ENCODE results near the gene GABRR1.

The GABRR1 gene

GRCh38 chr6:89216411-89216810 lies 747 bp downstream of the GABRR1 start:
- Histone ChIP-seq H3K27me3 (ENCODE audit: insufficient read depth, low read length, poor library complexity) (no peaks in the 10 kb centered on the region), H3K36me3 (ENCODE audit: insufficient read depth, low read length) (no peaks in the 10 kb centered on the region), H3K4me3 (ENCODE audit: low read depth in 1 of 2, low read length in 2 of 2) (no peak overlapping the region), H3K4me2 (ENCODE audit: insufficient read depth, low read length) (no peak overlapping the region), H3K27ac (ENCODE audit: low read length) (no peak overlapping the region), H2AFZ (ENCODE audit: low read depth, low read length) (no peak overlapping the region), H4K20me1 (ENCODE audit: insufficient read depth, low read length) (no peaks in the 10 kb centered on the region), H3K79me2 (ENCODE audit: insufficient read depth, low read length) (no peaks in the 10 kb centered on the region), H3K9me3 (ENCODE audit: insufficient read depth, low read length, severe bottlenecking) (no peaks in the 10 kb centered on the region), H3K9ac (ENCODE audit: low read depth, low read length) (no peak overlapping the region), H3K4me1 (ENCODE audit: insufficient read depth, low read length) (no peaks in the 10 kb centered on the region)
- DNase-seq (no peak), ATAC-seq (ENCODE audit: insufficient read depth, low read depth) (no peak)
- TF ChIP-seq CTCF (IDR thresholded peaks at IDR 0.05; ENCODE audit: borderline replicate concordance, extremely low read depth, low read length, poor library complexity, severe bottlenecking) (no peak), EZH2 (IDR thresholded peaks at IDR 0.05; ENCODE audit: borderline replicate concordance, low read depth, low read length, severe bottlenecking) (no peak)

GRCh38 chr6:89215391-89215790 lies 1.8 kb downstream of the GABRR1 start:
- no peak for ATAC-seq (ENCODE audit: insufficient read depth, low read depth)
- H2AFZ ChIP-seq (ENCODE audit: low read depth, low read length), result no peak overlapping the region

GRCh38 chr6:89214197-89214596 lies 3.0 kb downstream of the GABRR1 start:
- Histone ChIP-seq H2AFZ (ENCODE audit: low read depth, low read length) (no peak overlapping the region), H3K4me2 (ENCODE audit: insufficient read depth, low read length) (no peak overlapping the region), H3K4me1 (ENCODE audit: insufficient read depth, low read length) (no peaks in the 10 kb centered on the region), H3K9me3 (ENCODE audit: insufficient read depth, low read length, severe bottlenecking) (no peaks in the 10 kb centered on the region), H3K9ac (ENCODE audit: low read depth, low read length) (no peak overlapping the region), H3K27me3 (ENCODE audit: insufficient read depth, low read length, poor library complexity) (no peaks in the 10 kb centered on the region), H3K27ac (ENCODE audit: low read length) (no peak overlapping the region), H3K79me2 (ENCODE audit: insufficient read depth, low read length) (no peaks in the 10 kb centered on the region), H3K36me3 (ENCODE audit: insufficient read depth, low read length) (no peaks in the 10 kb centered on the region), H3K4me3 (ENCODE audit: low read depth in 1 of 2, low read length in 2 of 2) (no peak overlapping the region), H4K20me1 (ENCODE audit: insufficient read depth, low read length) (no peaks in the 10 kb centered on the region)
- ATAC-seq (ENCODE audit: insufficient read depth, low read depth) (no peak), DNase-seq (no peak)
- TF ChIP-seq EZH2 (IDR thresholded peaks at IDR 0.05; ENCODE audit: borderline replicate concordance, low read depth, low read length, severe bottlenecking), result no peak
- TF ChIP-seq CTCF (IDR thresholded peaks at IDR 0.05; ENCODE audit: borderline replicate concordance, extremely low read depth, low read length, poor library complexity, severe bottlenecking), result no peak

More at GRCh38 chr6:89215391-89215790, 1.8 kb downstream of the GABRR1 start:
- Histone ChIP-seq H4K20me1 (ENCODE audit: insufficient read depth, low read length) (no peaks in the 10 kb centered on the region), H3K4me3 (ENCODE audit: low read depth in 1 of 2, low read length in 2 of 2) (no peak overlapping the region), H3K9me3 (ENCODE audit: insufficient read depth, low read length, severe bottlenecking) (no peaks in the 10 kb centered on the region), H3K79me2 (ENCODE audit: insufficient read depth, low read length) (no peaks in the 10 kb centered on the region), H3K4me2 (ENCODE audit: insufficient read depth, low read length) (no peak overlapping the region), H3K36me3 (ENCODE audit: insufficient read depth, low read length) (no peaks in the 10 kb centered on the region), H3K27ac (ENCODE audit: low read length) (no peak overlapping the region), H3K9ac (ENCODE audit: low read depth, low read length) (no peak overlapping the region), H3K27me3 (ENCODE audit: insufficient read depth, low read length, poor library complexity) (no peaks in the 10 kb centered on the region), H3K4me1 (ENCODE audit: insufficient read depth, low read length) (no peaks in the 10 kb centered on the region)
- no peak for DNase-seq
- TF ChIP-seq EZH2 (IDR thresholded peaks at IDR 0.05; ENCODE audit: borderline replicate concordance, low read depth, low read length, severe bottlenecking) (no peak), CTCF (IDR thresholded peaks at IDR 0.05; ENCODE audit: borderline replicate concordance, extremely low read depth, low read length, poor library complexity, severe bottlenecking) (no peak)

GRCh38 chr6:89212472-89212871 lies 4.7 kb downstream of the GABRR1 start:
- no peaks in the 10 kb centered on the region for H4K20me1 ChIP-seq (ENCODE audit: insufficient read depth, low read length)
- H3K9ac ChIP-seq (ENCODE audit: low read depth, low read length), result no peak overlapping the region
- ATAC-seq (ENCODE audit: insufficient read depth, low read depth), result no peak
- no peak overlapping the region for H3K4me2 ChIP-seq (ENCODE audit: insufficient read depth, low read length)
- no peaks in the 10 kb centered on the region for H3K4me1 ChIP-seq (ENCODE audit: insufficient read depth, low read length)
- no peak for DNase-seq
- no peaks in the 10 kb centered on the region for H3K79me2 ChIP-seq (ENCODE audit: insufficient read depth, low read length)
- H3K27me3 ChIP-seq (ENCODE audit: insufficient read depth, low read length, poor library complexity), result no peaks in the 10 kb centered on the region
- H3K36me3 ChIP-seq (ENCODE audit: insufficient read depth, low read length), result no peaks in the 10 kb centered on the region
- TF ChIP-seq CTCF (IDR thresholded peaks at IDR 0.05; ENCODE audit: borderline replicate concordance, extremely low read depth, low read length, poor library complexity, severe bottlenecking) (no peak), EZH2 (IDR thresholded peaks at IDR 0.05; ENCODE audit: borderline replicate concordance, low read depth, low read length, severe bottlenecking) (no peak)
- H3K9me3 ChIP-seq (ENCODE audit: insufficient read depth, low read length, severe bottlenecking), result no peaks in the 10 kb centered on the region
- no peak overlapping the region for H2AFZ ChIP-seq (ENCODE audit: low read depth, low read length)
- H3K4me3 ChIP-seq (ENCODE audit: low read depth in 1 of 2, low read length in 2 of 2), result no peak overlapping the region
- no peak overlapping the region for H3K27ac ChIP-seq (ENCODE audit: low read length)

All from DND-41 (cell line).